ENCODE data around the gene GPR12. TPM values are rescaled to one million over a fixed set of nuclear protein-coding genes. Genes with fewer than 3 reads are reported as not detected.

Gene GPR12
- total and polyA plus RNA-seq, 2 experiments from 2014 or later = 0.13 TPM; not detected in 1

GRCh38 chr13:26747706-26748105 lies 12.9 kb downstream of the GPR12 start (continued):
- no peak for TF ChIP-seq ETS1 (IDR thresholded peaks at IDR 0.05)

- peaks cover 24% of the 10 kb centered on the region for H3K4me1 Mint-ChIP-seq
- H3K27ac ChIP-seq (ENCODE audit: low read depth) = no peak overlapping the region
- peaks cover 15% of the 10 kb centered on the region for H3K27me3 ChIP-seq (ENCODE audit: insufficient read depth)
- H4K20me1 ChIP-seq (replicated peaks; ENCODE audit: insufficient read depth) = no peaks in the 10 kb centered on the region
- no peak overlapping the region for H3K4me3 ChIP-seq
- H3K36me3 ChIP-seq (ENCODE audit: insufficient read depth) = no peaks in the 10 kb centered on the region
- peaks cover 12% of the 10 kb centered on the region for H3K9me3 Mint-ChIP-seq
- peaks cover 5% of the 10 kb centered on the region; the same call in 1 of the 3 replicates for H3K36me3 Mint-ChIP-seq (ENCODE audit: low read depth)
- H3K79me2 ChIP-seq (replicated peaks; ENCODE audit: insufficient read depth) = no peaks in the 10 kb centered on the region
- no peaks in the 10 kb centered on the region for H3F3A ChIP-seq (replicated peaks; ENCODE audit: low read depth)
- H3K9me2 ChIP-seq (ENCODE audit: insufficient read depth) = 0 out of 2 replicates have a peak, but pooled peaks cover 8% of the 10 kb centered on the region
- peaks cover 10% of the 10 kb centered on the region for H3K27me3 Mint-ChIP-seq (ENCODE audit: insufficient read depth, low read depth, poor library complexity)
- H3K4me3 Mint-ChIP-seq = no peak overlapping the region
- no peak overlapping the region for H3K27ac Mint-ChIP-seq
- no peak overlapping the region for H2AFZ ChIP-seq
- ATAC-seq = peak; percentile 78
- DNase-seq (ENCODE audit: low spot score) = peak; percentile 43
- no peak overlapping the region for H3K4me2 ChIP-seq
- H3K4me1 ChIP-seq (ENCODE audit: insufficient read depth) = peaks cover 16% of the 10 kb centered on the region
- TF ChIP-seq ZNF331 (CRISPR knock-in tag; IDR thresholded peaks at IDR 0.05; ENCODE audit: low read depth) = no peak
- TF ChIP-seq POLR2AphosphoS5 (IDR thresholded peaks at IDR 0.05; ENCODE audit: low read depth) = no peak
- no peak for TF ChIP-seq ETS1 (IDR thresholded peaks at IDR 0.05)
- no peak for TF ChIP-seq EZH2 (IDR thresholded peaks at IDR 0.05; ENCODE audit: low read depth, unreplicated experiment)
- TF ChIP-seq ZNF462 (CRISPR knock-in tag; IDR thresholded peaks at IDR 0.05) = no peak
- TF ChIP-seq EZH2phosphoT487 (IDR thresholded peaks at IDR 0.05; ENCODE audit: unreplicated experiment) = no peak
- no peak for TF ChIP-seq REST (IDR thresholded peaks at IDR 0.05; ENCODE audit: unreplicated experiment)
- TF ChIP-seq NANOG (IDR thresholded peaks at IDR 0.05; ENCODE audit: borderline replicate concordance) = no peak
- no peak for TF ChIP-seq STAT1 (IDR thresholded peaks at IDR 0.05; ENCODE audit: unreplicated experiment)
- TF ChIP-seq CTCF (conservative IDR thresholded peaks at IDR 0.05; ENCODE audit: low read depth in 2 of 2) = no peak
- TF ChIP-seq CREB1 (CRISPR knock-in tag; IDR thresholded peaks at IDR 0.05; ENCODE audit: low read depth) = no peak
- no peak for TF ChIP-seq ZNF114 (CRISPR knock-in tag; IDR thresholded peaks at IDR 0.05)
Observed at GRCh38 chr13:26743971-26744370, 16.6 kb downstream of the GPR12 start.

Measured in GM23338 (cell line).